Stimulated activated CD4-positive, alpha-beta T cell treated with anti-CD3 and anti-CD28 coated beads, Interleukin-12 subunit alpha, Interleukin-12 subunit beta, amount 100 ng/mL, for 24 hours (primary cell): Measurements from ENCODE around the gene HNF4A.

Experiments used
- DNase-seq, 2 experiments: peaks; one replicate each; pipeline ENCODE4 v3.0.0-alpha.2; 2020; ENCODE audit warnings: low read depth in 2 of 2

HNF4A gene

DNA sequence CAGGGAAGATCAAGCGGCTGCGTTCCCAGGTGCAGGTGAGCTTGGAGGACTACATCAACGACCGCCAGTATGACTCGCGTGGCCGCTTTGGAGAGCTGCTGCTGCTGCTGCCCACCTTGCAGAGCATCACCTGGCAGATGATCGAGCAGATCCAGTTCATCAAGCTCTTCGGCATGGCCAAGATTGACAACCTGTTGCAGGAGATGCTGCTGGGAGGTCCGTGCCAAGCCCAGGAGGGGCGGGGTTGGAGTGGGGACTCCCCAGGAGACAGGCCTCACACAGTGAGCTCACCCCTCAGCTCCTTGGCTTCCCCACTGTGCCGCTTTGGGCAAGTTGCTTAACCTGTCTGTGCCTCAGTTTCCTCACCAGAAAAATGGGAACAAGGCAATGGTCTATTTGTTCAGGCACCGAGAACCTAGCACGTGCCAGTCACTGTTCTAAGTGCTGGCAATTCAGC lies 68.6 kb downstream of the HNF4A start:
- no peak for DNase-seq

DNA sequence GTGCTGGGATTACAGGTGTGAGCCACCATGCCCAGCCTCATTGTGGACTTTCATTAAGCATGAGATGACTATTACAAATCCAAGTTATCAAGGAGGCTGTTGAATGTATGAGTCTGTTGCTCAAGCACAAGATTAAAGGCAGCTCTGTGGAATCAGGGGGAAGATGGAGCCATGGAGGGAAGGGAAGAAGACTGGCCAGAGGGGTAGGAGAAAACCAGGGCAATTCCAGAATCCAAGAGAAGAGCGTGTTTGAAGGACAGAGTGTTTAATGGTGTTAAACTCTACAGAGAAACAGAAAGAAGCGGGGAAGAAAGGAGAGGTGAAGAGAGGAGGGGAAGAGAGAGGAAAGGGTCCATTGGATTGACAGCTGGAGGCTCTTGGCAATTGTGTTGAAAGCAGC lies 70.4 kb downstream of the HNF4A start:
- DNase-seq: no peak

DNA sequence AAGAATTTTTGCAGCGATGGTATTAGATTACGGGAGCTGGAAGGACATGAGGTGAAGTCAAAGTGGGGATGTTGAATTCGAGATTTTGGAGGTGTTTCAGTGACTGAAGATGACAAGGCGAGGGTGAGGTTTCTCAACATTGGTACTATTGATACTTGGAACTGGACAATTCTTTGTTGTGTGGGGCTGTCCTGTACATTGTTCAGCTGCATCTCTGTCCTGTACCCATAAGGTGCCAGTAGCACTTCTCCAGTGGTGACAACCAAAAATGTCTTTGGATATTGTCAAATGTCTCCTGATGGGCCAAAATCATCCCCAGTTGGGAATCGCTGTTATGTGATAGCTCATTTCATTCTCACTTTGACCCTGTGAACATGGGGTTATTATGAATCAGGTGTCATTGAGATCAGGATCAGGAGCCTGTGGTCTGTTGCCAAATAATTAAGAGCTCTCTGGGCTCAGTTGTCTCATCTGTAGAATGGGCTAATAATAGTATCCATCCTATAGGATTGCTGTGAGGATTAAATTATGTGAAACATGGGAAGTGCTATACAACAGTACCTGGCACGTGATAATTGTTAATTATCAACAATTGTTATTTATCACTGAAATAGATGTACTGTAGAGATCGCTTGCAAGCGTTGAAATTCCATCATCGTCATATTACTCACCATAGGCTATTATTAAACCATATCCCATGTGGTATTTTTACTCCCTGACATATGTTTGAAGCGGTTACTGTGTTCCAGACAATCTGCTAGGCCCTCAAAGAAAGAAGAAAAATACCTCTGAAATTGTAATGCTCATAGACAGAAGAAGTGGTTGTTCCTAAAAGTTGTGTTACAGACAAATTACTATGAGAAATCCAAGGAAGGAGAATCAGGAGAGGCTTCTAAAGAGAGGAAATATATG lies 71.6 kb downstream of the HNF4A start:
- DNase-seq: no peak

DNA sequence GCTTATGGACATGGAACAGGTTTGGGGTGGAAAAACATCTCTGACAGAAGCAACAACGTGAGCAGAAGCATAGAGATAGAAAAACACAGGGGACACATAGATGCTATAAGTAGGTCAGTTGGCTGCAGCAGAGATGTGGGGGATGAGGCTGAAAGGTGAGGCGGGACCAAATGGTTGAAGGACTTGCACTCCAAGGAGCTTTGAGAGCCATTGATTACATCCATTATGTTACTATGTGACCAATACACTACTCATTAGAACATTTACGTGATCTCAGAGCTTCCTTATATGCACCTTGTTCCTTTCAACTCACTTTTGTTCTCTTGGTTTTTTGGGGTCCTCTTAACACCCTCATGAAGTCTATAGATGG lies 72.3 kb downstream of the HNF4A start:
- no peak for DNase-seq

DNA sequence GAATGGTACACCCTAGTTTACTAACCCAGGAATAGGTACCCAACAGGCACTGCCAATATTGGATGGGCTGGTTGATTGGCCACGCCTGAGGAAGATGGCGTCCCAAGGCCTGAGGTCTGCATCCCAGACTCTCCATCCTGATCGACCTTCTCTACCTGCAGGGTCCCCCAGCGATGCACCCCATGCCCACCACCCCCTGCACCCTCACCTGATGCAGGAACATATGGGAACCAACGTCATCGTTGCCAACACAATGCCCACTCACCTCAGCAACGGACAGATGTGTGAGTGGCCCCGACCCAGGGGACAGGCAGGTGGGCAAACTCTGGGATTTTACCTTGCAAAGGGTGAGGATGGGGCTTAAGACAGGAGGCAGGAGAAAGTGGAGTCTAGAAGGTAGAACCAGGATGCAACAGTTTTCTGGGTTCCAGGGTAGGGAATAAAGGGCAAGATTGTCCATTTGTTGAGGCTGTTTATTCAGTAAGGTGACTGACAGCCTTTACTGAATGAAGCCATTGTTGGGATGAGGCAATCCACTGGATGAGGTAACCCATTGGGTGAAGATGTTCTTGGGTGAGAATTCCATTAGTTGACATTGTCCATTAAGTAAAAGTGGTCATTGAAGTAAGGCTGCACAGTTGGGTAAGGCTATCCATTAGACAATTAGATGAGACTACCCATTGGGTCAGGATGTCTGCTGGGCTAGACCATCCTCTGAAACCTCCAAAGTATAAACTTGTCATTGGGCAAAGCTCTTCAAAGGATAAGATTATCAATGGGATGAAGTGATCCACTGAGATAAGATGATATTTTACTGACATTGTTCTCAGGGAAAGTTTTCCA lies 72.9 kb downstream of the HNF4A start:
- DNase-seq: no peak

DNA sequence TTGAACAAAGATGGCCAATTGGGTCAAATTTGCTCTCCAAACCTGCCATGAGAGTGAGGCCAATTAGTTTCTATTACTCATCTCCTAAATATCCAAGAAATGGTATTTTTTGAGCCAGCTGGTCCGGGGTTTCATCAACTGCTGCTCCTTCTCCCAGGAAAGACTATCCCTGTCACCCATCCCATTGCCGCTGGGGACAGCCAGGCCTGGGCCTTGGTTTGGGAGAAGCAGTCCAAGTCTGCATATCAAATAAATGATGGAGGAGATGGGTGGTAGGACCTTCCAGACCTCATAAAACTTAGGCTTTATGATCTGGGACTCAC lies 73.5 kb downstream of the HNF4A start:
- DNase-seq: no peak

DNA sequence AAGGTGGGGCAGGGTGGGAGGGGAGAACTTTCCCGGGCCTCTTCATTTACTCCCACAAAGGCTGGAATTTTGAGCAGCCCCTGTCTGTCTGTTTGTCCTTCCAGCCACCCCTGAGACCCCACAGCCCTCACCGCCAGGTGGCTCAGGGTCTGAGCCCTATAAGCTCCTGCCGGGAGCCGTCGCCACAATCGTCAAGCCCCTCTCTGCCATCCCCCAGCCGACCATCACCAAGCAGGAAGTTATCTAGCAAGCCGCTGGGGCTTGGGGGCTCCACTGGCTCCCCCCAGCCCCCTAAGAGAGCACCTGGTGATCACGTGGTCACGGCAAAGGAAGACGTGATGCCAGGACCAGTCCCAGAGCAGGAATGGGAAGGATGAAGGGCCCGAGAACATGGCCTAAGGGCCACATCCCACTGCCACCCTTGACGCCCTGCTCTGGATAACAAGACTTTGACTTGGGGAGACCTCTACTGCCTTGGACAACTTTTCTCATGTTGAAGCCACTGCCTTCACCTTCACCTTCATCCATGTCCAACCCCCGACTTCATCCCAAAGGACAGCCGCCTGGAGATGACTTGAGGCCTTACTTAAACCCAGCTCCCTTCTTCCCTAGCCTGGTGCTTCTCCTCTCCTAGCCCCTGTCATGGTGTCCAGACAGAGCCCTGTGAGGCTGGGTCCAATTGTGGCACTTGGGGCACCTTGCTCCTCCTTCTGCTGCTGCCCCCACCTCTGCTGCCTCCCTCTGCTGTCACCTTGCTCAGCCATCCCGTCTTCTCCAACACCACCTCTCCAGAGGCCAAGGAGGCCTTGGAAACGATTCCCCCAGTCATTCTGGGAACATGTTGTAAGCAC lies 74.1 kb downstream of the HNF4A start:
- DNase-seq: no peak

DNA sequence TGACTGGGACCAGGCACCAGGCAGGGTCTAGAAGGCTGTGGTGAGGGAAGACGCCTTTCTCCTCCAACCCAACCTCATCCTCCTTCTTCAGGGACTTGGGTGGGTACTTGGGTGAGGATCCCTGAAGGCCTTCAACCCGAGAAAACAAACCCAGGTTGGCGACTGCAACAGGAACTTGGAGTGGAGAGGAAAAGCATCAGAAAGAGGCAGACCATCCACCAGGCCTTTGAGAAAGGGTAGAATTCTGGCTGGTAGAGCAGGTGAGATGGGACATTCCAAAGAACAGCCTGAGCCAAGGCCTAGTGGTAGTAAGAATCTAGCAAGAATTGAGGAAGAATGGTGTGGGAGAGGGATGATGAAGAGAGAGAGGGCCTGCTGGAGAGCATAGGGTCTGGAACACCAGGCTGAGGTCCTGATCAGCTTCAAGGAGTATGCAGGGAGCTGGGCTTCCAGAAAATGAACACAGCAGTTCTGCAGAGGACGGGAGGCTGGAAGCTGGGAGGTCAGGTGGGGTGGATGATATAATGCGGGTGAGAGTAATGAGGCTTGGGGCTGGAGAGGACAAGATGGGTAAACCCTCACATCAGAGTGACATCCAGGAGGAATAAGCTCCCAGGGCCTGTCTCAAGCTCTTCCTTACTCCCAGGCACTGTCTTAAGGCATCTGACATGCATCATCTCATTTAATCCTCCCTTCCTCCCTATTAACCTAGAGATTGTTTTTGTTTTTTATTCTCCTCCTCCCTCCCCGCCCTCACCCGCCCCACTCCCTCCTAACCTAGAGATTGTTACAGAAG lies 75.0 kb downstream of the HNF4A start:
- DNase-seq: no peak

DNA sequence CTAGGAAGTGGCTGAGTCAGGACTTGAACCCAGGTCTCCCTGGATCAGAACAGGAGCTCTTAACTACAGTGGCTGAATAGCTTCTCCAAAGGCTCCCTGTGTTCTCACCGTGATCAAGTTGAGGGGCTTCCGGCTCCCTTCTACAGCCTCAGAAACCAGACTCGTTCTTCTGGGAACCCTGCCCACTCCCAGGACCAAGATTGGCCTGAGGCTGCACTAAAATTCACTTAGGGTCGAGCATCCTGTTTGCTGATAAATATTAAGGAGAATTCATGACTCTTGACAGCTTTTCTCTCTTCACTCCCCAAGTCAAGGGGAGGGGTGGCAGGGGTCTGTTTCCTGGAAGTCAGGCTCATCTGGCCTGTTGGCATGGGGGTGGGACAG lies 75.6 kb downstream of the HNF4A start:
- DNase-seq: no peak

DNA sequence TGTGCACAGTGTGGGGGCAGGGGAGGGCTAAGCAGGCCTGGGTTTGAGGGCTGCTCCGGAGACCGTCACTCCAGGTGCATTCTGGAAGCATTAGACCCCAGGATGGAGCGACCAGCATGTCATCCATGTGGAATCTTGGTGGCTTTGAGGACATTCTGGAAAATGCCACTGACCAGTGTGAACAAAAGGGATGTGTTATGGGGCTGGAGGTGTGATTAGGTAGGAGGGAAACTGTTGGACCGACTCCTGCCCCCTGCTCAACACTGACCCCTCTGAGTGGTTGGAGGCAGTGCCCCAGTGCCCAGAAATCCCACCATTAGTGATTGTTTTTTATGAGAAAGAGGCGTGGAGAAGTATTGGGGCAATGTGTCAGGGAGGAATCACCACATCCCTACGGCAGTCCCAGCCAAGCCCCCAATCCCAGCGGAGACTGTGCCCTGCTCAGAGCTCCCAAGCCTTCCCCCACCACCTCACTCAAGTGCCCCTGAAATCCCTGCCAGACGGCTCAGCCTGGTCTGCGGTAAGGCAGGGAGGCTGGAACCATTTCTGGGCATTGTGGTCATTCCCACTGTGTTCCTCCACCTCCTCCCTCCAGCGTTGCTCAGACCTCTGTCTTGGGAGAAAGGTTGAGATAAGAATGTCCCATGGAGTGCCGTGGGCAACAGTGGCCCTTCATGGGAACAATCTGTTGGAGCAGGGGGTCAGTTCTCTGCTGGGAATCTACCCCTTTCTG lies 76.2 kb downstream of the HNF4A start:
- DNase-seq: no peak

DNA sequence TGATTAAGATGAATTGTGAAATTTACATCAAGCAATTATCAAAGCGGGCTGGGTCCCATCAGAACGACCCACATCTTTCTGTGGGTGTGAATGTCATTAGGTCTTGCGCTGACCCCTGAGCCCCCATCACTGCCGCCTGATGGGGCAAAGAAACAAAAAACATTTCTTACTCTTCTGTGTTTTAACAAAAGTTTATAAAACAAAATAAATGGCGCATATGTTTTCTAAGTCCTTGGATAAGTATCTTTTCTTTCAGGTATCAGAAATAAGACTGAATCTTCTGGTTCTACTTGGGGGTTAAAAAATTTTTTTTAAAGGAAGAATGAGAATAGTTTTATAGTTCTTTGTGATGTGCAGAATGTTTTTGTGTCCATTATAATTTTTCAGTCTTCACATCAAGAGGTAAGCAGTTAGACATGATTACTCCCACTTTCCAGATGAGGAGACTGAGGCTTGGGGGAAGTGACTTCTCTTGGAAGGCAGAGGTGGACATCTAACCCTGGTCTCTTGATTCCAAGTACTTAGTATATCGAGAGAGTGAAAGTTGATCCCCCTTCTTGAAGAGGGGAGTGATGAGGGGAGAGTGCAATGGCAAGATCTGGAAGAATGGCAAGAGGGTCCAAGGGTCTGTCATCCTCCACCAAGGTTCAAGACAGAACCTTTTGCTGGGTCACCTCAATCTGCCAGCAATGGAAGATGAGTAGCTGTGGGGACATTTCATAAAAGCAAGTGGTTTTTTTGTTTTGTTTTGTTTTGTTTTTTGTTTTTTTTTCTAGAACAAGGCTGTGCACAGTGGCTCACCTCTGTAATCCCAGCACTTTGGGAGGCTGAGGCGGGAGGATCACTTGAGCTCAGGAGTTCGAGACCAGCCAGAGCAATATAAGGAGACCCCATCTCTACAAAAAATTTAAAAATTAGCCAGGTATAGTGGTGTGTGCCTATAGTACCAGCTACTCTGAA lies 77.4 kb downstream of the HNF4A start:
- DNase-seq: no peak

DNA sequence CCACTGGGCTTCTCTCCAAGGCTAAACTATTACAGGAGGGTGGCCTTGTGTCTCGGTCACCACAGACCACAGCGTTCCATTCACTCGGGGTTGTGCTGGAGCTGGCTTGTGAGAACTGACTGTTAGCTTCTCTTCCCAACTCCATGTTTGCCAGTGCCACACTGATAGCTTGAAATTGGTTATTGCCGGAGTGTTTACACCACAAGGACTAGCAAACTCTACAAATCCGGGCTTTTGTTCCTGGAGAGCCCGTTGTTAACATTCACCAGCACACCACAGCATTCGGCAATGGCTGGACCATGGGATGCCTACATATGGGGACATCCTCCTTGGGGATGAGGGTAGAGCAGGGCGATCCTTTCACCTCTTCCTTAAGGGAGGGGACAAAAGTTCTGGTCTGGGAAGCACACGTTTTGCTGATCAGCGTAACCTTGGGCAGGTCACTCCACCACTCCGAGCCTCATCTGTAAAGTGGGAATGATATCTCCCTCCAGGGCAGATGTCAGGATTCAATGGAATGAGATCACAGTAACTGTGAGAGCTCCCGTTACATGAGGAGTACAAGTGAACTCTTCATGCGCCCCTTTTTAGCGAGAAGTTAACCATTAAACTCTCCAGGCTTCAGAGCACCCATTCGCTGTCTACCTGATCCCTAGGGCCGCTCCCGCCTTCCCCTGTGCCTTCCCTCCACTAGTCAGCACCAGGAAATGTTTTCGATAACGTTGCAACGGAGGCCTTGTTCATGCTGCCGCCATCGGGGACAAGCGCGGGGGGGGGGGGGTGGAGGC lies 78.4 kb downstream of the HNF4A start:
- no peak for DNase-seq

DNA sequence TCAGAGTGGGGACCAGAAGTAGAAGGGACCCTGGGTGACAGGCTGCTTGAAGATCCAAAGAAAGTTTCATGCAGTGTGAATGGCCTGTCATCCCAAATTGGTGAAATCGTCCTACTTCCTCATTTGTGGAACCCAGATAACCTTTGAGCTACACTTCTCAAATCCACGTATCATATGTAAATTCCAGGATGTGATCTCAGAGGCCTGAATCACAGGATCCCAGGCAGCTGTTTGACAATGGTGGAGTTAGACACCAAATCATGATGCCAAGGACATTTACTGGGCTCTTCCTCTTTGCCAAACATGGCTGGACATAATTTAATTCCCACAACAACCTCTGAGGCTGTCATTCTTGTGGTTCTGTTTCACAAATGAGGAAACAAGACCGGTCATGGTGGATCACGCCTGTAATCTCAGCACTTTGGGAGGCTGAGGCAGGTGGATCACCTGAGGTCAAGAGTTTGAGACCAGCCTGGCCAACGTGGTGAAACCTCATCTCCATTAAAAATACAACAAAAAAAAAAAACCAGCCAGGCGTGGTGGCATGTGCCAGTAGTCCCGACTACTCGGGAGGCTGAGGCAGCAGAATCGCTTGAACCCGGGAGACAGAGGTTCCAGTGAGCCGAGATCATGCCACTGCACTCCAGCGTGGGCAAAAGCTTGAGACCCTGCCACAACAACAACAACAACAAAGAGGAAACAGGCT lies 80.3 kb downstream of the HNF4A start:
- no peak for DNase-seq

DNA sequence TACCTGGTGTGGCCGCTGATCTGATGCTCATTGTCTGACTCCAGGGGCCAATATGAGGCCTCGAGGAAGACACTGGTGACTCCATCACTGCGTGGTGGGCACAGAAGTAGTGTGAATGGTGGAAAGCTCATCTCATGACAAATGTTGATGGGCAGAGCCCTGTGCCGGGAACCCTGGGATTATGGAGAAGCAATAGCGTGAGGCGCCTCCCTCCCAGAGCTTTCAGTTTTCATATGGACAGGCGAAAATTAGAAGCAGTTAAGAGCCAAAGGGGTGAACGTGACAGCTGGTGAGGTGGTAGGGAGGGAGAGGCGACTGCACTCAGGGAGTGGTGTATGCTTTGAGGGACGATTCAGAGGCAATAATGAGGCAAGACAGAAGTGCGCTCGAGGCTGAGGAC lies 80.9 kb downstream of the HNF4A start:
- DNase-seq: no peak

DNA sequence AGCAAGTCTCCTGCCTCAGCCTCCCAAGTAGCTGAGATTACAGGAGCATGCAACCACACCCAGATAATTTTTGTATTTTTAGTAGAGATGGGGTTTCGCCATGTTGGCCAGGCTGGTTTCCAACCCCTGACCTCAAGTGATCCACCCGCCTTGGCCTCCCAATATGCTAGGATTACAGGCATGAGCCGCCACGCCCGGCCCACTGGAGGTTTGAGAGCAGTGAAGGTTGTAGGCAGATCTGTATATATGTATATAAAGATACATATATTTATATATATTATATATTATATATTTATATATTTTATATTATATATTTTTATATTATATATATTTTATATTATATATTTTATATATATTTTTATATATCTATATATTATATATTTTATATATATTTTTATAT lies 82.0 kb downstream of the HNF4A start:
- no peak for DNase-seq

DNA sequence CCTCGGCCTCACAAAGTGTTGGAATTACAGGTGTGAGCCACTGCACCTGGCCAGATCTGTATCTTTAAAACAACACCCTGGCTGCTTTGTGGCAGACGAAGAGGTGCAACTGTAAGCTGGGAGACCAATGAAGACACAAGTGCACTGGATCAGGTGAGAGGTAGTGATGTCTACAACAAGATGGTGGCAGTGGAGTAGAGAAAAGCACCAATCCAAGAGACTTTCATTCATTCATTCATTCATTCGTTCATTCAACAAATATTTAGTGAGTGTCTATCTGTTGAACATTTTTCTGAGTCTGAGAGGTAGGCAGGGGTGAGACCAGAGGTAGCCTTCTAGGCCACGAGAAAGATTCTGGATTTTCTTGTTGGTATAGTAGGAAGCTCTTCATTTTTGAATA lies 83.3 kb downstream of the HNF4A start:
- no peak for DNase-seq

DNA sequence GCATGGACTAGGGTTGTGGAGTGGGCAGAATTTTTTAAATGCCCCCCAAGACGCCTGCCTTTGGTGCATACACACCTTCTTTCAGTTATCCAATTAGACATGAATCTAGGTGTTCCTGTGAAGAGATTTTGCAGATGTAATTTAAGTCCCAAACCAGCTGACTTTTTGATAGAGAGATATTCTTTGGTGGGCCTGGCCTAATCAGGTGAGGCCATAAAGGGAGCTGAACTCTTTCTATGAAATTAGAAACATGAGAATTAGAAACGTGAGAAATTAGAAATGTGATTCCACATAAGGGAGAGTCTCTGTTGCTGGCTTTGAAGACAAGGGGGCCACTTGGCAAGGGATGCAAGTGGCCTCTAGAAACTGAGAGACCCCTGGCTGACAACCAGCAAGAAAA lies 83.8 kb downstream of the HNF4A start:
- DNase-seq: no peak
